ENCODE results near the gene STX12. TPM values are rescaled to one million over a fixed set of nuclear protein-coding genes. Genes with fewer than 3 reads are reported as not detected.

Gene STX12
- total and polyA plus RNA-seq, 2 donors from 2014 or later: 27.9 to 49.0 TPM

GRCh38 chr1:27745466-27745865, 27.6 kb upstream of the STX12 start:
- DNase-seq (no peak), FAIRE-seq (no peak)
- intact Hi-C loops (cut with DNase I): no loop called here
- no peak overlapping the region for H3K27ac ChIP-seq (ENCODE audit: low read depth in 2 of 2, low read length in 2 of 2)
- H3K36me3 ChIP-seq (ENCODE audit: control insufficient read depth in 2 of 3, insufficient read depth in 3 of 3, low read length in 3 of 3): peaks cover 6 to 35% (median 24%) of the 10 kb centered on the region in 3 donors
- no peaks in the 10 kb centered on the region for H3K4me1 ChIP-seq (ENCODE audit: control insufficient read depth in 2 of 3, insufficient read depth in 2 of 3, low read depth in 1 of 3, low read length in 3 of 3)
- TF ChIP-seq CTCF (IDR thresholded peaks at IDR 0.05; ENCODE audit: borderline replicate concordance, extremely low read depth, insufficient read depth): no peak
- H3K4me3 ChIP-seq (ENCODE audit: low read length in 3 of 3): no peak overlapping the region
- no peaks in the 10 kb centered on the region for H3K27me3 ChIP-seq (ENCODE audit: control insufficient read depth, insufficient read depth, low read length)
- H3K9me3 ChIP-seq (ENCODE audit: control insufficient read depth in 2 of 3, insufficient read depth in 1 of 3, low read length in 3 of 3): no peaks in the 10 kb centered on the region
- H3K9ac ChIP-seq (ENCODE audit: low read length in 3 of 3): no peak overlapping the region

- DNase-seq (peak in 3 of 5 donors; percentile 32 to 88 (median 57)), FAIRE-seq (no peak)
- H3K27ac ChIP-seq (ENCODE audit: low read depth in 2 of 2, low read length in 2 of 2): no peak overlapping the region
- no peak overlapping the region for H3K4me3 ChIP-seq (ENCODE audit: low read length in 3 of 3)
- H3K4me1 ChIP-seq (ENCODE audit: control insufficient read depth in 2 of 3, insufficient read depth in 2 of 3, low read depth in 1 of 3, low read length in 3 of 3): peaks cover 0 to 6% (median 0%) of the 10 kb centered on the region in 3 donors
- peaks cover 7 to 25% (median 16%) of the 10 kb centered on the region in 3 donors for H3K36me3 ChIP-seq (ENCODE audit: control insufficient read depth in 2 of 3, insufficient read depth in 3 of 3, low read length in 3 of 3)
- intact Hi-C loops (cut with DNase I): no loop called here
- H3K9me3 ChIP-seq (ENCODE audit: control insufficient read depth in 2 of 3, insufficient read depth in 1 of 3, low read length in 3 of 3): no peaks in the 10 kb centered on the region
- H3K9ac ChIP-seq (ENCODE audit: low read length in 3 of 3): no peak overlapping the region
- H3K27me3 ChIP-seq (ENCODE audit: control insufficient read depth, insufficient read depth, low read length): no peaks in the 10 kb centered on the region
- TF ChIP-seq CTCF (IDR thresholded peaks at IDR 0.05; ENCODE audit: borderline replicate concordance, extremely low read depth, insufficient read depth): no peak
Observed at GRCh38 chr1:27752360-27752759, 20.7 kb upstream of the STX12 start.

GRCh38 chr1:27755286-27755685, 17.7 kb upstream of the STX12 start:
- intact Hi-C loops (cut with DNase I): no loop called here
- H3K27ac ChIP-seq (ENCODE audit: low read depth in 2 of 2, low read length in 2 of 2): no peak overlapping the region
- FAIRE-seq: no peak

More at GRCh38 chr1:27755286-27755685, 17.7 kb upstream of the STX12 start:
- Histone ChIP-seq H3K9ac (ENCODE audit: low read length in 3 of 3) (no peak overlapping the region), H3K9me3 (ENCODE audit: control insufficient read depth in 2 of 3, insufficient read depth in 1 of 3, low read length in 3 of 3) (no peaks in the 10 kb centered on the region), H3K4me1 (ENCODE audit: control insufficient read depth in 2 of 3, insufficient read depth in 2 of 3, low read depth in 1 of 3, low read length in 3 of 3) (peaks cover 0 to 6% (median 0%) of the 10 kb centered on the region in 3 donors), H3K4me3 (ENCODE audit: low read length in 3 of 3) (no peak overlapping the region), H3K27me3 (ENCODE audit: control insufficient read depth, insufficient read depth, low read length) (no peaks in the 10 kb centered on the region), H3K36me3 (ENCODE audit: control insufficient read depth in 2 of 3, insufficient read depth in 3 of 3, low read length in 3 of 3) (peaks cover 7 to 22% (median 15%) of the 10 kb centered on the region in 3 donors)
- no peak for DNase-seq
- TF ChIP-seq CTCF (IDR thresholded peaks at IDR 0.05; ENCODE audit: borderline replicate concordance, extremely low read depth, insufficient read depth): no peak
